ENCODE measurements around the gene LRSAM1.

Gene LRSAM1

GRCh38 chr9:127496974-127497373, 45.7 kb downstream of the LRSAM1 start:
- no peak for DNase-seq (ENCODE audit: low read depth in 2 of 2)

GRCh38 chr9:127497656-127498290, 46.5 kb downstream of the LRSAM1 start:
- DNase-seq (ENCODE audit: low read depth in 2 of 2) = no peak

- DNase-seq (ENCODE audit: low read depth in 2 of 2) = no peak
Observed at GRCh38 chr9:127498298-127498697, 47.0 kb downstream of the LRSAM1 start.

- DNase-seq (ENCODE audit: low read depth in 2 of 2) = no peak
Observed at GRCh38 chr9:127500399-127500798, 49.1 kb downstream of the LRSAM1 start.

GRCh38 chr9:127500862-127501261, 49.6 kb downstream of the LRSAM1 start:
- DNase-seq (ENCODE audit: low read depth in 2 of 2) = no peak

GRCh38 chr9:127501821-127502343, 50.6 kb downstream of the LRSAM1 start:
- no peak for DNase-seq (ENCODE audit: low read depth in 2 of 2)

- no peak for DNase-seq (ENCODE audit: low read depth in 2 of 2)
Observed at GRCh38 chr9:127502706-127503378, 51.5 kb downstream of the LRSAM1 start.

- no peak for DNase-seq (ENCODE audit: low read depth in 2 of 2)
Observed at GRCh38 chr9:127503379-127503921, 52.1 kb downstream of the LRSAM1 start.

- peak; percentile 49 to 54 for DNase-seq (ENCODE audit: low read depth in 2 of 2)
Observed at GRCh38 chr9:127503947-127504886, 52.9 kb downstream of the LRSAM1 start.

GRCh38 chr9:127504887-127505251, 53.6 kb downstream of the LRSAM1 start:
- no peak for DNase-seq (ENCODE audit: low read depth in 2 of 2)

GRCh38 chr9:127505396-127506116, 54.2 kb downstream of the LRSAM1 start:
- no peak for DNase-seq (ENCODE audit: low read depth in 2 of 2)

- no peak for DNase-seq (ENCODE audit: low read depth in 2 of 2)
Observed at GRCh38 chr9:127506117-127506813, 55.0 kb downstream of the LRSAM1 start.

GRCh38 chr9:127506814-127507750, 55.8 kb downstream of the LRSAM1 start:
- DNase-seq (ENCODE audit: low read depth in 2 of 2) = no peak

GRCh38 chr9:127507751-127508648, 56.7 kb downstream of the LRSAM1 start:
- no peak for DNase-seq (ENCODE audit: low read depth in 2 of 2)

GRCh38 chr9:127508901-127509260, 57.6 kb downstream of the LRSAM1 start:
- no peak for DNase-seq (ENCODE audit: low read depth in 2 of 2)

- DNase-seq (ENCODE audit: low read depth in 2 of 2) = no peak
Observed at GRCh38 chr9:127509261-127509954, 58.1 kb downstream of the LRSAM1 start.

GRCh38 chr9:127509955-127510299, 58.6 kb downstream of the LRSAM1 start:
- no peak for DNase-seq (ENCODE audit: low read depth in 2 of 2)

- DNase-seq (ENCODE audit: low read depth in 2 of 2) = no peak
Observed at GRCh38 chr9:127514468-127514867, 63.2 kb downstream of the LRSAM1 start.

All from fibroblast of skin of left quadriceps (primary cell).